ENCODE data around the gene ANKRD13A.

The ANKRD13A gene

DNA sequence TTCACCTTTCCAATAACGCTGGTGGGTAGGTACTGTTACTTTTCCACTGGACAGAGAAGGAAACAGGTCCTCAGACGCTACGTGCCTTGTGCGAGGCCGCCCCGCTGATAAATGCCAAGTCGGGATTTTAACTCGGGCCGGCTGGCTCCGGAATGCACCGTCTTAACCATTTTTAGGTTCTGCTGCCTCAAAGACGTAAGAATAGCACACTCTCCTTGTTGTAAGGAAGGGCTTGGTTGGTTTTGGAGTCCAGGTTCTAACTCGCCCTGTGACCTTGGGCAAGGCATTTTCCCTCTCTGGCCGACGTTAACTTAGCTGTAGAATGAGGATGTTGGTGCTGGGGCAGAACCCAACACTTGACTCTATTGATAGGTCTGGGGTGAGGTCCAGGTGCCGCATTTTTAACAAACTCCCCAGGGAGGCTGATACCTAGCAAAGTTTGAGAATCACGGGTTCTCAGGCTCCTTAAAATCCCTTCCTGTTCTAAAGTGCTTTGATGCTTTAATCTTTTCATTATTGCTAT, 814 bp downstream of the ANKRD13A start:
- ChIA-PET POLR2A (interaction anchor here (0.5 to 1.4 kb wide), 2 partner anchors 13 to 324 kb away, joined by 3 to 6 read pairs; no protein-coding TSS in a partner anchor), CTCF (no interaction called here)
- no peak for DNase-seq (ENCODE audit: extremely low spot score)
- TF ChIP-seq, protein P1, sequence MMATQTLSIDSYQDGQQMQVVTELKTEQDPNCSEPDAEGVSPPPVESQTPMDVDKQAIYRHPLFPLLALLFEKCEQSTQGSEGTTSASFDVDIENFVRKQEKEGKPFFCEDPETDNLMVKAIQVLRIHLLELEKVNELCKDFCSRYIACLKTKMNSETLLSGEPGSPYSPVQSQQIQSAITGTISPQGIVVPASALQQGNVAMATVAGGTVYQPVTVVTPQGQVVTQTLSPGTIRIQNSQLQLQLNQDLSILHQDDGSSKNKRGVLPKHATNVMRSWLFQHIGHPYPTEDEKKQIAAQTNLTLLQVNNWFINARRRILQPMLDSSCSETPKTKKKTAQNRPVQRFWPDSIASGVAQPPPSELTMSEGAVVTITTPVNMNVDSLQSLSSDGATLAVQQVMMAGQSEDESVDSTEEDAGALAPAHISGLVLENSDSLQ (IDR thresholded peaks at IDR 0.05), result no peak
- no peak for TF ChIP-seq CTBP1 (IDR thresholded peaks at IDR 0.05; ENCODE audit: borderline replicate concordance)
- TF ChIP-seq LEF1 (IDR thresholded peaks at IDR 0.05; ENCODE audit: borderline replicate concordance), result no peak
- no peak for TF ChIP-seq TARDBP (IDR thresholded peaks at IDR 0.05)
- no peak for TF ChIP-seq ARNT (IDR thresholded peaks at IDR 0.05)
- no peak for TF ChIP-seq SP1 (IDR thresholded peaks at IDR 0.05)
- TF ChIP-seq FOXA1 (IDR thresholded peaks at IDR 0.05), result no peak
- no peak for TF ChIP-seq FOXM1 (IDR thresholded peaks at IDR 0.05; ENCODE audit: borderline replicate concordance)
- TF ChIP-seq NFRKB (IDR thresholded peaks at IDR 0.05), result no peak
- TF ChIP-seq ZNF384 (IDR thresholded peaks at IDR 0.05), result no peak
- no peak for TF ChIP-seq BHLHE40 (IDR thresholded peaks at IDR 0.05; ENCODE audit: borderline replicate concordance)
- no peak for TF ChIP-seq ELF4 (IDR thresholded peaks at IDR 0.05)
- no peak for TF ChIP-seq L3MBTL2 (conservative IDR thresholded peaks at IDR 0.05)
- no peak for TF ChIP-seq HDGF (IDR thresholded peaks at IDR 0.05; ENCODE audit: borderline replicate concordance)
- no peak for TF ChIP-seq SUZ12 (IDR thresholded peaks at IDR 0.05)
- no peak for TF ChIP-seq FOXK2 (IDR thresholded peaks at IDR 0.05)

- POLR2A ChIA-PET, result no interaction called here
- CTCF ChIA-PET, result no interaction called here
- no peak for DNase-seq (ENCODE audit: extremely low spot score)
- TF ChIP-seq LEF1 (IDR thresholded peaks at IDR 0.05; ENCODE audit: borderline replicate concordance) (no peak), BHLHE40 (IDR thresholded peaks at IDR 0.05; ENCODE audit: borderline replicate concordance) (no peak), CTBP1 (IDR thresholded peaks at IDR 0.05; ENCODE audit: borderline replicate concordance) (no peak), ELF4 (IDR thresholded peaks at IDR 0.05) (no peak), L3MBTL2 (conservative IDR thresholded peaks at IDR 0.05) (no peak), FOXM1 (IDR thresholded peaks at IDR 0.05; ENCODE audit: borderline replicate concordance) (no peak), ARNT (IDR thresholded peaks at IDR 0.05) (no peak), FOXK2 (IDR thresholded peaks at IDR 0.05) (no peak), ZNF384 (IDR thresholded peaks at IDR 0.05) (no peak), SUZ12 (IDR thresholded peaks at IDR 0.05) (no peak), TARDBP (IDR thresholded peaks at IDR 0.05) (no peak), FOXA1 (IDR thresholded peaks at IDR 0.05) (no peak), HDGF (IDR thresholded peaks at IDR 0.05; ENCODE audit: borderline replicate concordance) (no peak), NFRKB (IDR thresholded peaks at IDR 0.05) (no peak), SP1 (IDR thresholded peaks at IDR 0.05) (no peak)
- TF ChIP-seq, protein P1 (IDR thresholded peaks at IDR 0.05), result no peak
Observed at GRCh38 chr12:110001596-110001995, 2.4 kb downstream of the ANKRD13A start.

- DNase-seq (ENCODE audit: extremely low spot score), result no peak
- POLR2A ChIA-PET, result no interaction called here
- TF ChIP-seq BHLHE40 (IDR thresholded peaks at IDR 0.05; ENCODE audit: borderline replicate concordance) (no peak), L3MBTL2 (conservative IDR thresholded peaks at IDR 0.05) (no peak), FOXM1 (IDR thresholded peaks at IDR 0.05; ENCODE audit: borderline replicate concordance) (no peak), CTBP1 (IDR thresholded peaks at IDR 0.05; ENCODE audit: borderline replicate concordance) (no peak), ARNT (IDR thresholded peaks at IDR 0.05) (no peak), FOXA1 (IDR thresholded peaks at IDR 0.05) (no peak), ELF4 (IDR thresholded peaks at IDR 0.05) (no peak), LEF1 (IDR thresholded peaks at IDR 0.05; ENCODE audit: borderline replicate concordance) (no peak), SUZ12 (IDR thresholded peaks at IDR 0.05) (no peak), SP1 (IDR thresholded peaks at IDR 0.05) (no peak), FOXK2 (IDR thresholded peaks at IDR 0.05) (no peak)
- CTCF ChIA-PET, result no interaction called here
Observed at GRCh38 chr12:110002676-110003515, 3.7 kb downstream of the ANKRD13A start.

DNA sequence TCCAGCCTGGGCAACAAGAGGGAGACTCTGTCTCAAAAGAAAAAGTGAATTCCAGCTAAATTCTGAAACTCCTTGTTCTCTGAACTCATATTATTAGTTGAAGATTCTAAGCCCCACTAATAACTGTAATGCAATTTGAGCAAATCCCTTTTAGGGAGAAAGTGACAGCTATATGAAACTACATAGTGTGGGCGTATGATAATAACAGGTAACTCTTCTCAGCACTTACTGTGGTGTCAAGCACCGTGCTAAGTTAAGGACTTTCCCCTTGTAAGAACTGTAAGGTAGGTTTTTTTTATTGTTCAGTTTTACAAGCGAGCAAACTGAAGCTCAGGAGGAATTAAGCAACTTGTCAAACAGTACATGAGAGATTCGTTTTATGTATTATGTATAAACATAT, 5.4 kb downstream of the ANKRD13A start:
- CTCF ChIA-PET, result interaction anchor here (0.7 kb wide), 1 partner anchor 11 kb away, joined by 5 read pairs; no protein-coding TSS in a partner anchor
- POLR2A ChIA-PET, result no interaction called here
- DNase-seq (ENCODE audit: extremely low spot score), result no peak
- TF ChIP-seq NFRKB (IDR thresholded peaks at IDR 0.05) (no peak), ELF4 (IDR thresholded peaks at IDR 0.05) (no peak), BHLHE40 (IDR thresholded peaks at IDR 0.05; ENCODE audit: borderline replicate concordance) (no peak), FOXK2 (IDR thresholded peaks at IDR 0.05) (no peak), CTBP1 (IDR thresholded peaks at IDR 0.05; ENCODE audit: borderline replicate concordance) (no peak), SP1 (IDR thresholded peaks at IDR 0.05) (no peak), L3MBTL2 (conservative IDR thresholded peaks at IDR 0.05) (no peak), LEF1 (IDR thresholded peaks at IDR 0.05; ENCODE audit: borderline replicate concordance) (no peak), FOXA1 (IDR thresholded peaks at IDR 0.05) (no peak), SUZ12 (IDR thresholded peaks at IDR 0.05) (no peak), FOXM1 (IDR thresholded peaks at IDR 0.05; ENCODE audit: borderline replicate concordance) (no peak), TARDBP (IDR thresholded peaks at IDR 0.05) (no peak), ARNT (IDR thresholded peaks at IDR 0.05) (no peak), HDGF (IDR thresholded peaks at IDR 0.05; ENCODE audit: borderline replicate concordance) (no peak), ZNF384 (IDR thresholded peaks at IDR 0.05) (no peak)
- TF ChIP-seq, protein P1 (IDR thresholded peaks at IDR 0.05), result no peak

DNA sequence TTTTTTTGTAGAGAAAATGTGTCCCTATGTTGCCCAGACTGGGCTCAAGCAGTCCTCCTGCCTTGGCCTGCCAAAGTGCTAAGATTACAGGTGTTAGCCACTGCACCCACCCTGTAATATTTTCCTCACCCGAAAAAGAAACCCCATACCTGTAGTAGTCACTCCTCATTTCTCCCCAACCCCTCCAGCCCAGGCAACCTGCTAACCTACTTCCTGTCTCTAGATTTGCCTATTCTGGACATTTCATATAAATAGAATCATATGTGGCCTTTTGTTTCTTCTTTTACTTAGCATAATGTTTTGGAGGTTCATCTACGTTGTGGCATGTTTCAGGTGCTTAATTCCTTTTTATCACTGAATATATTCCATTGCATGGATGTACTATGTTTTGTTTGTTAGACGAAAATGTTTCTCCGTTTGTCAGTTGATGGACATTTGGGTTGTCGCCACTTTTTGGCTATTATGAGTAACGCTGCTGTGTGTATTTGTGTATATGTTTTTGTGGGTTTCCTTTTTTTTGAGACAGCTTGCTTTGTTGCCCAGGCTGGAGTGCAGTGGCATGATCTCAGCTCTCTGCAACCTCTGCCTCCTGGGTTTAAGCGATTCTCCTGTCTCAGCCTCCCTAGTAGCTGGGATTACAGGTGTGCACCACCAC, 6.2 kb downstream of the ANKRD13A start:
- DNase-seq (ENCODE audit: extremely low spot score), result no peak
- TF ChIP-seq FOXA1 (IDR thresholded peaks at IDR 0.05) (no peak), HDGF (IDR thresholded peaks at IDR 0.05; ENCODE audit: borderline replicate concordance) (no peak), CTBP1 (IDR thresholded peaks at IDR 0.05; ENCODE audit: borderline replicate concordance) (no peak), BHLHE40 (IDR thresholded peaks at IDR 0.05; ENCODE audit: borderline replicate concordance) (no peak), FOXM1 (IDR thresholded peaks at IDR 0.05; ENCODE audit: borderline replicate concordance) (no peak), NFRKB (IDR thresholded peaks at IDR 0.05) (no peak), ELF4 (IDR thresholded peaks at IDR 0.05) (no peak), SUZ12 (IDR thresholded peaks at IDR 0.05) (no peak), ZNF384 (IDR thresholded peaks at IDR 0.05) (no peak), LEF1 (IDR thresholded peaks at IDR 0.05; ENCODE audit: borderline replicate concordance) (no peak), L3MBTL2 (conservative IDR thresholded peaks at IDR 0.05) (no peak), ARNT (IDR thresholded peaks at IDR 0.05) (no peak), FOXK2 (IDR thresholded peaks at IDR 0.05) (no peak), SP1 (IDR thresholded peaks at IDR 0.05) (no peak), TARDBP (IDR thresholded peaks at IDR 0.05) (no peak)
- TF ChIP-seq, protein P1 (IDR thresholded peaks at IDR 0.05), result no peak
- ChIA-PET POLR2A (no interaction called here), CTCF (no interaction called here)

Data from HEK293T (cell line).